T-helper 1 cell treated with Interleukin-12 subunit alpha and Interleukin-12 subunit beta and Interleukin-4 antibody, amounts not matched to agents 30 ng/mL and 1 ng/mL, for 36 hours (primary cell): ENCODE measurements around the gene UBE2E1. TPM values are rescaled to one million over a fixed set of nuclear protein-coding genes. Genes with fewer than 3 reads are reported as not detected.
"Not testable (repeated sequence)": the region's sequence is repeated elsewhere in the genome, so short reads cannot be mapped to it uniquely, and the experiment has no call there.

Experiments
- intact Hi-C: fragments of 100-400 bp; cut with micrococcal nuclease; formaldehyde crosslinking; loops from one replicate; pipeline ENCODE4 v1.15.1; 2024
- total RNA-seq: library from RNA; stranded (reverse); gene quantifications from 2 replicates; pipeline ENCODE4 v1.2.3, GENCODE V29; 2022

The UBE2E1 gene
- total RNA-seq, 1 donor from 2014 or later = 70.1 TPM

DNA sequence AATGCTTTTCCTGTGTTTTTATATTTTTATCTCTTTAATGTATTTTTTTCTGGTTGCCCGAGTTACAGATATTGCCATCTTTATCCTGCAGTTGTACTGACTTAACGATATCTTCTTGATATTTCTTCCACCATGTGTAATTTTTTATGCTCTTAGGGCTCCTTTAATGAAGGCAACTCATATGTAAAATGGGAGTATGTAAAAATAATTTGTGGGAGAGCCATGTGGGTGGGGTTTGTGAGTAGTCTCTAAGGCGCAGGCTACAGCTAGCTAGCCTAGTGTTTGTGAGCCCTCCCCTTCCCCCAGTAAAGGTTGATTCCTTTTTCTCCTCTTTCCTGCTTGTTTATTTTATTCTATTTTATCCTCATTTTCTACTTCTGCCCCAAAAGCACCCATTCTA, 38.1 kb downstream of the UBE2E1 start:
- intact Hi-C loops = no loop called here

DNA sequence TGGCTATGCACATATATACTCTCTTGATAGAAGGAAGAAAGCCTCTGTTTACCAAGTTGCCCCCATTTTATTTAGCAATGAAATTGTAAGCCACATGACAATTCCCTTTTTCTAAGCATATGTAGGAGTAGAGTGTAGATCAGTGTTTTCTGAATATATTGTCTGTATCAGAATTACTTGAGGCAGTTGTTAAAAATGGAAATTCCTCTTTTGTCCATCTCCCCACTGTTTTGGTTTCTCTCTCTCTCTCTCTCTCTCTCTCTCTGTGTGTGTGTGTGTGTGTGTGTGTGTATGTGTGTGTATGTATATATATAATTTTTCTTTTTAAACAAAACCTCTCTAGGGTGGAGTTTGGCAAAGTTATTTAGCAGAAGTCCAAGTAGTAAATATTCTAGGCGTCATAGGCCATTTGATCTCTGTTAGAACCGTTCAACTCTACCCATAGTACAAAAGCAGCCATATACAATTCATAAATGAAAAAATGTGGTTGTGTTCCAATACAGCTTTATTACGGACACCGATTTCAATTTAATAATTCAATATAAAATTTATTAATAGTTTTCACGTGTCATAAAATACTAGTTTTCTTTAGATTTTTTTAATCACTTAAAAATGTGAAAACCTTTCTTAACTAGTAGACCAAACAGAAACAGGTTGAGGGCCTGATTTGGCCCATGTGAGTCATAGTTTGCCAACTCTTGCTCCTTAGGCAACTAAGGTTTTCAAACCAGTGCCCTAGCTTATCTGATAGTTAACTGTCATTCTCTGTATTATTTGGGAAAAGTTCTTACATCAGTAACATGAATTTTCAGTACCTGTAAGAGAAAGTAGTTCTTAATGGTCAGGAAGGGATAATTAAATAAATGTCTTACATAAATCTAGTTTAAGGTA, 39.8 kb downstream of the UBE2E1 start:
- intact Hi-C loops = no loop called here

DNA sequence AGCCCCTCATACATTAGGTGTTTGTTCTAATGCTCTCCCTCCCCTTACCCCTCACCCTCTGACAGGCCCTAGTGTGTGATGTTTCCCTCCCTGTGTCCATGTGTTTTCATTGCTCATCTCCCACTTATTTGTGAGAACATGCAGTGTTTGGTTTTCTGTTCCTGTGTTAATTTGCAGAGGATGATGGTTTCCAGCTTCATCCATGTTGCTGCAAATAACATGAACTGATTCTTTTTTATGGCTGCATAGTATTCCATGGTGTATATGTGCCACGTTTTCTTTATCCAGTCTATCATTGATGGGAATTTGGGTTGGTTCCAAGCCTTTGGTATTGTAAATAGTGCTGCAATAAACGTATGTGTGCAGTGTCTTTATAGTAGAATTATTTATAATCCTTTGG, 43.7 kb downstream of the UBE2E1 start:
- intact Hi-C loops = not testable (repeated sequence)

DNA sequence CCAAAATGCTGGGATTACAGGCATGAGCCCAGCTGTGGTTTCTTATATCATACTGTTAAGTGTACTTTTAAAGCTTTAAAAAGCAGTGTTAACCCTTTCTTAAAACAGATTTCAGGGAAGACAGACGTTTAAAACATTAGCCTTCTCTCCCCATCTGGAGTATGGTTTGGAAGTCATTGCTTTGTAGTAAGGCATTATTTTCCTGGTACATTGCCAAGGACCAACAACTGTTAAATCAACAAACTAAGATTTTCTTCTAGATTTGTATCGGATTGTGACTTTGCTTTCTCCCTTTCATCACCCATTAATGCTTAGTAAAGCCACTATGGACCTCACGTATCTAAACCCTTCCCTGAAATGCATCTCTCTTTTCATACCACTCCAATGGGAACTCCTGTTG, 50.5 kb downstream of the UBE2E1 start:
- intact Hi-C loops = no loop called here

DNA sequence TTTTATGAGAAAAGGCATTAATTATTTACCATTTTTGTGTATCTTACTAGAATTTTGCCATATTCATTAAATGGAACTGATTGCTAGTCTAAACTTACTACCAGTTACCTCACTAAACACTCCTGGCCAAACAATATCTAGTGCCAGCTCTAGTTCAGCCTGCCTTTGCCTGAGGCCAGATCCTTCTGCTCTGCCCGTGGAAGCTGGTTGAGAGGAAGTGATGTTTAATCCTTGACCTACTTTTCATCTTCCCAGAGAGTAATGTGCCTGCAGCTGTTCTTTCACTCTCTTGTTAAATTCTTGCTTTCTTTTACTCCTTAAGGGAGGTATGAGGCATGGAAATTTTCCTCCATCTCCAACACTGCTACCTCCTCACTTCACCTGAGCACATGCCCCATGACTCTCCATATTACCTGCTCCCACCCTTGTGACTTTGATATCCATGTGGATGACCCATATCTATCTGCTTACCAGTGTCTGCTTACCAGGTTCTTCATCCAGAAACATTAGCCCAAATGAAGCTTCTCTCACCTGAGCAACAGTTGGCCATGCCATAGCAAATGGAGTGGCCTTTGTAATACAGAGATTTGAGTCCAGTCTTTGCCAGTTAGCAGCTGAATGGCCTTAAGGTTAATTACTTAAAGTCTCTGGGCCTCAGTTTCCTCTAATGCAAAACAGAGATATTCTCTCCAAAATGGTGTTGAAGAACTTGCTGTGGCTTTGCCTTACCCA, 53.4 kb downstream of the UBE2E1 start:
- intact Hi-C loops = no loop called here

DNA sequence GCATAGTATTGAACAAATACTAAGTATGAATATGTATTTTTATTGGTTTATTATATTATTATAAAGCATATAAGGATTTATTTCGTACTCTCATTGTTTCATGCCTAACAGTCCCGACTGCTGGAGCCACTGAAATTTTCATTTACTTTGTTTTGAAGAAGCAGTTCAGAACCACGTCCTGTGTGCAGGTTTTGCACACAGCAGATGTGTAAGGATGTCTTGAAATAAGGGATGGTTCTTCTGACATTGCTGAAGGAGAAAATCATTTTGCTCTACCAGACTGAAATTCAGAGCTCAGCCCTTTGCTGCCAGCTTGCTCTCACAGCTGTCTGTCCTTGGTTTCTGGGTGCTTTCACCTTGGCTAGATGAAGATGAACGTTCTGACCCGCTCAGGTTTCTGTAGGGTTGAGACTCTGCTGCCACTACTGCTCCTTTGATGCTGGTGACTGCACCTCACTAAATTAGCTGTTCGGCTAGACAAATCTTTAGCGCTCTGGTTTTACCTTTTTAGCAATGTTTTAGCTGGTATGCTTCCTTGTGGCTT, 54.2 kb downstream of the UBE2E1 start:
- intact Hi-C loops = no loop called here

DNA sequence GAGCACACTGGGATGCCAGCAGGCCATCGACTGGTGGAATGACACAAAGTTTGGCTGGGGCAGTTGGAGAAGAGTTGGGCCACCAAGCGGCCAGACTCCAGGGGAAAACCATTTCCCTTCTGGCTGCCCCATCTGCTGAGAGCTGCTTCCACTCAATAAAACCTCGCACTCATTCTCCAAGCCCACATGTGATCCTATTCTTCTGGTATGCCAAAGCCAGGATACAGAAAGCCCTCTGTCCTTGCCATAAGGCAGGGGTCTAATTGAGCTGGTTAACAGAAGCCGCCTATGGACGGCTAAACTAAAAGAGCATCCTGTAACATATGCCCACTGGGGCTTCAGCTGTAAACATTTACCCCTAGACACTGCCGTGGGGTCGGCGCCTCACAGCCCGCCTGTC, 55.9 kb downstream of the UBE2E1 start:
- intact Hi-C loops = no loop called here

DNA sequence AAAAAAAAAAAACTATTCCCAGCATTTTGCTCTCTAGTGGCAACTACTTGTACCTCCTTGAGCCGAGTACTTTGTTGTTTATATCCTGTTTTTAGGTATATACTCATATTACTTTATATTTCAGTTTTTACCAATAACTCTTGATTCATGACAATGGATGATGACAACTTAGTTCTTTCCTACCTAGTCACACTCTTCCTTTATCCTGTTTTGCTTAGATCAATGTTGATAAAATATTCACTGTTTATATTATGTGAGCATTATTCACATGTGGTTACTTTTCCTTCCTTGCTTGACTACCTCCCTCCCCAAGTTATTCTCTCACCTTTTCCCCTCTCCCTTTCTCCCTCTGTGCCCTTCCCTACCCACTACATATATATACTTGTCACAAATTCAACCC, 57.3 kb downstream of the UBE2E1 start:
- intact Hi-C loops = no loop called here

DNA sequence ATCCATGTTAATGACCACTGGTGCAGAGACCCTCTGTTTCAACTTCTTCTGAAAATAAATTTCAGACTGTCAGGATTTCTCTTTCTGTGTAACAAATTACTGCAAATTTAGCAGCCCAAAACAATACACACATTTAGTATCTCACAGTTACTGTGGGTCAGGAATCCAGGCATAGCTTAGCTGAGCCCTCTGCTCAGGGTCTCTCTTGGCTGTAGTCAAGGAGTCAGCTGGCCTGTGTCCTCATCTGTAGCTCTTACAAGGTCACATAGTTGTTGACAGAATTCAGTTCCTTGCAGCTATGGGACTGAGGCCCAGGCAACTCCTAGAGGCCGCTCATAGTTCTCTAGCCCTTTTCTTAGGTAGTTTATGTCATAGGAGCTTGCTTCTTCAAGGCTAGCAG, 59.2 kb downstream of the UBE2E1 start:
- intact Hi-C loops = no loop called here

DNA sequence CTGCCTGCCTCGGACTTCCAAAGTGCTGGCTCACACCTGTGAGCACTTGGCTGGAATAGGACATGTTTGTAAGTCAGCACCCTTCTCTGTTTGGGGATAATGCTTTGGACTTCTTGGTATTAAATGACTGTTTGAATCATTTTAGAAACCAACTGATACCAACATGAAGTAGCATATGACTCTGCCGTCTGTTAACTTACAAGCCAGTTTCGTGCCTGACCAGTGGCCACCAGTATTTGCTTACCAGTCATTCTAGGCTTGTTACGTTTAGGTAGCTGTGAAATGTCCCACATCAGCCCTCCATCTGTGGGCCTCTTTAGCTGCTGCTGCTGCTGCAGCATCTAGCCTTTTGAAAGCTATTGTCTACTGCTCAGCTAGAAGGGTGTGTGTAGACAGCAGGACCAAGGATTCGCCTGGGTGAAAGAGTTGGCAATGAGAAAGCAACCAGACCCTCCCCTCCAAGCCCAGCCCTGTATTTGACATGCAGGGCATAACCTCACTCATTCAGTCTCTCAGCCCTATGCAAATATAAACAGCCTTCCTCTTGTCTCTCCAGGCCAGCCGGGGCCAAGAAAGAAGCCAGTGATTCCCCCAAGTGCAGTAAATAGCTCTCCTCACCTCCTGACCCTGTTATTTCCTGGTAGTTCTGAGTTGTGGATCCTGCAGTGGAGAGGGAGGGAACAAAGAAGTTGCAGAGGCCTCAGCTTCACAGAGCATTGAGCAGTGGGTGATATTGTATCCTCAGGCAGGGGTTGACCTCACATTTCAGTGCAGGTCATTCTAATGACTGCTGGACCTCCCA, 60.0 kb downstream of the UBE2E1 start:
- intact Hi-C loops = no loop called here

DNA sequence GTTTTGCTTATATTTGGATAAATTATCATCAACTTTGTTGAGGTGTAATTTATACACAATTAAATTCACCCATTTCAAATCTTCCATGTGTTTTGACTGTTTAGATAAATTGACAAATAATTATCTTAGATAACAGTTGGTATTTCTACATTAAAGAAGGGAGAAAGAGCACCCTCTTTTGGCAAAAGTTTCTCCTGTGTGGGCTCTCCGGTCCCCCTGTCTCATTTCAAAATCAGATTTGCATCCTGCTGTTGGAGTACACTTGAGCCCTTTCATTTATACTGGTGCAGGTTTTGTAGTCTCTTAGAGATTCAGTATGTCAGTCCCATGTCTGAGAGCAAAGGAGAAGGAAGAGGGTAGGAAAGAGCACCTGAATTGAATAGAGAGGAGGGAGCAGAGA, 61.6 kb downstream of the UBE2E1 start:
- intact Hi-C loops = no loop called here

DNA sequence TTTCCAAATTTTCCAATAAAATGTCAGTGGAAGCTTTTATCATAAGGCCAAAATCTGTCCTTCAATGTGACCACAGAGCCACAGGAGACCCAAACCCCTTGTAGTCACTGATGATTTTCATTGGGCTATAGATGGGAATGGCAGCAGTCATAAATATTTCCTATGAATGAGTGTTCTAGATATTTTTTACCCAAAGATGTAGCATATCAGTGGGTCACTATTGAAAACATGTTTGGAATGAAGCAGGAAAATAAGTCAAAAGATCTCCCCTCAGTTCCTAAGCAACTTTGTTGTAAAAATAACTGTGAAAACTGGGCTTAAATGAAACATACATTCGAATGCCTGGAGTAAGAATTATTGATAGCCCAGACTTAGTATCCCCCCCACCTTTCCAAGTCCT, 62.1 kb downstream of the UBE2E1 start:
- intact Hi-C loops = no loop called here

DNA sequence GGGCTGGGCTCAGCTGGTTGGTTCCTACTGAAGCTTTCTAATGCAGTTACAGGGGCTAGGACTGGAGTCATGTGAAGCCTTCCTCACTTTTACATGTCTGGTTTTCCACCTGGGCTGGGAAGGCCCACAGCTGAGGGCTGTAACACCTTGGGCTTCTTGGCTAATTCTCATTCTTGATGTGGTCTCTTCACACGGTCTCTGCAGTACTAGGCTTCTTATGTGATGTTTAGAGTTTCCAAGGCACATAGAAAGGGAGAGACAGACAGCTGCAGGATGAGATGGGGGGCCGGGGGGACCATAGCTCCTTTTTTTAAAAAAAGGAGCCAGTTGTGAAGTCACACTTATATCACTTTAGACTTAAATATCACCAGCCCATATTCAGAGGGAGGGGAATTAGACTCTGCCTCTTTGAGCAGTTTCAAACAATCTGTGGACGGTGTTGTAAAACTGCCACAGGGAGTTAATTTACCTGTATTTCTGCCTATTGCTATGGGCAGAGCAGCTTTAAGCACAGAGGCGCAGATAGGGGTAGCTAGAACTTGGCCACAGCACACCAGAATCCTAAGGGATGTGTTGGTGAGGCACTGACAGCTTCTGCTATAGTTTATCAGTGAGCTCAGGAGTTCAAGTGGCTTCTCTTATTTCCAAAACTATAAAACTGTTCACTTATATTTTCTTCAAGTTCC, 64.4 kb downstream of the UBE2E1 start:
- intact Hi-C loops = no loop called here

DNA sequence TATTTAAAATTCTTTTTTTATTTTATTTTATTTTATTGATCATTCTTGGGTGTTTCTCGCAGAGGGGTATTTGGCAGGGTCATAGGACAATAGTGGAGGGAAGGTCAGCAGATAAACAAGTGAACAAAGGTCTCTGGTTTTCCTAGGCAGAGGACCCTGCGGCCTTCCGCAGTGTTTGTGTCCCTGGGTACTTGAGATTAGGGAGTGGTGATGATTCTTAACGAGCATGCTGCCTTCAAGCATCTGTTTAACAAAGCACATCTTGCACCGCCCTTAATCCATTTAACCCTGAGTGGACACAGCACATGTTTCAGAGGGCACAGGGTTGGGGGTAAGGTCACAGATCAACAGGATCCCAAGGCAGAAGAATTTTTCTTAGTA, 64.9 kb downstream of the UBE2E1 start:
- intact Hi-C loops = not testable (repeated sequence)

DNA sequence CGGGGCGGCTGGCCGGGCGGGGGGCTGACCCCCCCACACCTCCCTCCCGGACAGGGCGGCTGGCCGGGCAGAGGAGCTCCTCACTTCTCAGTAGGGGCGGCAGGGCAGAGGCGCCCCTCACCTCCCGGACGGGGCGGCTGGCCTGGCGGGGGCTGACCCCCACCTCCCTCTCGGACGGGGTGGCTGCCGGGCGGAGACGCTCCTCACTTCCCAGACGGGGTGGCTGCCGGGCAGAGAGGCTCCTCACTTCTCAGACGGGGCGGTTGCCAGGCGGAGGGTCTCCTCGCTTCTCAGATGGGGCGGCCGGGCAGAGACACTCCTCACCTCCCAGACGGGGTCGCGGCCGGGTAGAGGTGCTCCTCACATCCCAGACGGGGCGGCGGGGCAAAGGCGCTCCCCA, 65.6 kb downstream of the UBE2E1 start:
- intact Hi-C loops = not testable (repeated sequence)

DNA sequence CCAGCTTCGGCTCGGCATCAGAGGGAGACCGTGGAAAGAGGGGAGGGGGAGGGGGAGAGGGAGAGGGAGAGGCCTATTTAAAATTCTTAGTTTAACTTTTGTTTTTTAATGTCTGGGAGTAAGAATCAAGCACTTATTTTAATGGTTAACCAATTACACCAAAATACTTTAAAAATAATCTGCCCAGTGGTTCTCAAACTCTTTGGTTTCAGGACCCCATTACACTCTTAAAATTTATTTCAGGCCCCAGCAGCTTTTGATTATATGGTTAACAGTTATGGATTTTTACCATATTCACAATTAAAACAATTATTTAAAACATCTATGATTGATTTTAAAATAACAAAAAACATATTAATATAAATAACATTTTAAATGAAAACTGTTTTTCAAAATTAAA, 66.6 kb downstream of the UBE2E1 start:
- intact Hi-C loops = no loop called here

DNA sequence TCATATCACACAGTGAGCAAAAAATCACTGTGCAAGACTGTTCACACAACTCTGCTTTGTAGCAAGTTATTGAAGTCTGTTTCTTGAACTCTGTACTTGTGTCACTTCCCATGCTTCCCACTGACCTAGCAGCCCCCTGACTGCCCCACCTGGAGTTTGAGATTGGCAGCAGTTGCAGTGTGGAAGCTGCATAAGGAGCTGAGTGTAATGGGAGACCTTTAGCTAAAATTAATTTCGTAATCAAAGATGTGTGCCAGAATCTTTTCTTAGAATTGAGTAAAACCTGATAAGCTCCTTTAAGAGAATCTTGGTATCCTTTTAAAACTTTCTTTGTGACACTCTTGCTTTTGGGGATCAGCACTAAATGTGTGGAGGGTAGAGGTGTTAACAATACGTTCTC, 68.2 kb downstream of the UBE2E1 start:
- intact Hi-C loops = no loop called here

DNA sequence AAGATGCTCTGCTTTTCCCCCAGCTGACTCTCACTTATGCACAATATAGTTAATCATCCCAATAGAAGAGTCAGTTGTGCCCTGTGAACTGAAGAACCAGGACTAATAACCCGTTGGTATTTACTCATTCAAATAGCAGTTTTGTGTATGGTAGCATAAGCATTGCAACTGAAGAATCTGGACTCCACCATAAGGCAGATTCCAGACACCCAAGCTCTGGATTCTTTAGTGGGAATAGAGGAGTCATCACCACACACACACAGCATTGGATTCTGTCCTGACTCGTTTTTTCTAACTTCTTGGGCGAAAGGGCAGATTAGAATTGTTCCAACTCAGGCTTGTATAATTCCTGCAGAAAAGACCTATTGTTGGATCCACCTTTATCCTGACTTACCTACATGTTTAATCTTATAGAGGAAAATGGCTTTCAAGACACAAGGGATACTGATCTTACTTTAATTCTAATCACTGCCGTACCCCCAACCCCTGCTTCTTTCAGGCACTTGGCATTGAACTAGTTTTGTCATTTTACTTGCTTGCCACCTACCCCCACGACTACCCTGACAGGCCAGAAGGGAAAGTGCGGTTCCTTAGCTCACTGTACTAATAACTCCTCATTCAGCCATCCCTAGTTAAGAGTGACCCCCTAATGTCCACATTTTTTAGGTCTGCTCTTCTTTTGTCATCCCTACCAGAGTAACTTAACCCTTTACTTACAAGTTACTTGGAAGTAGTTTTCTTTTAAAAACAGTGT, 68.8 kb downstream of the UBE2E1 start:
- intact Hi-C loops = no loop called here

DNA sequence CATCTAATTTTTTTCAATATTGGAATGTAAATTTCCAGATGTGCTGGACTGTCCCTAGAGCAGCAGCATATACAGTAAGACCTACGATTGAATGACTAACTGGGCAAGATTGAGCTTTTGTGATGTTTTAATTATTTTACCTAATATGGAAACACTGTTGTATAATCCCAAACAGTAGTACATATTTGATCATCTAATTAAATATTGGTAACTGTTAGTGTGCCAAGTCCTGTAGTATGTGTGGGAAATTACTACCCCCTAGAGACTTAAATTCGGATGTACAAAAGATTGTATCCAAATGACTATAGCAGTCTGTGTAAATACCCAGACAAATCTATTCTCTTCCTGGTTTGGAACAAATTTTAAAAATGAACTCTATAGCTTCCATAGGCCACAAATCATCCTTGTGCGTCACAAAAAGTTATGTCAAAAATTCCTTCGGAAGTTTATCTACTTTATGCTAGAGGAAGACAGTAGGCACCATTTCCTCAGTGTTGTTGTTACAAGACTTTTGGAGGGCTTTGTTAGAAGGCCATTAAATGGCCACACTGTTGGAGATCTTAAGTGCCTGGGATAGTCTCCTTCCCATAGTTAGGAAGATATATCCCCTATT, 69.5 kb downstream of the UBE2E1 start:
- intact Hi-C loops = no loop called here

DNA sequence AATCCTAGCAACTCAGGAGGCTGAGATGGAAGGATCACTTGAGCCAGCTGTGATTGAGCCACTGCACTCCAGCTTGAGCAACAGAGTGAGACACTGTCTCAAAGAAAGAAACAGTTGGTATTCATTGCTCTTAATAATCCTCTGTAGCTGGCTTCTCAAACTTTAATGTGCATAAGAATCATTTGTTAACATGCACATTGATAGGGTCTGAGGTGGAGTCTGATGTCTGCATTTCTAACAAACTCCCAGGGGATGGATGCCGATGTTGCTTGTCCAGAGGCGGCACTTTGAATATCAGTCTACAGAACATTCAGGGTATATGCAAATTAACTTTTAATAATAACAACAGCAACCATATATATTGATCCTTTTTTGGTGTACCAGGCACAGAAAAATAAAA, 71.2 kb downstream of the UBE2E1 start:
- intact Hi-C loops = no loop called here
